Panc1 (cell line): Measurements from ENCODE around the gene SLC2A2. TPM values are rescaled to one million over a fixed set of nuclear protein-coding genes. Genes with fewer than 3 reads are reported as not detected.

Experiments
- ATAC-seq: fragments of 200-7000 bp; cut with Tn5 transposase; 2 replicates; pipeline ENCODE4 v1.9.1; 2020; ENCODE audit warnings: mild to moderate bottlenecking, moderate library complexity
- BruUV-seq: library from RNA; stranded (reverse); fragments of 400-500 nt; replicated peaks from 2 replicates; lab custom pipeline; 2021; lab: Mats Ljungman, UMichigan
- CTCF ChIA-PET: fragments of 300-600 bp; sonication (Branson Sonifier 250); formaldehyde crosslinking; loops from one replicate; lab custom pipeline; 2022; ENCODE audit warnings: antibody characterized with exemption; lab: Charles Lee
- POLR2A ChIA-PET: fragments of 300-600 bp; sonication (Branson Sonifier 250); formaldehyde crosslinking; loops from one replicate; lab custom pipeline; 2022; ENCODE audit warnings: antibody characterized with exemption; lab: Charles Lee
- DNase-seq: peaks from one replicate; pipeline ENCODE4 v3.0.0-alpha.2; 2010; ENCODE audit warnings: low read depth, low spot score
- H3K27ac ChIP-seq: 2 replicates; pipeline ENCODE4 v1.5.1; 2011; ENCODE audit warnings: mild to moderate bottlenecking, low read length, inconsistent platforms
- H3K27me3 ChIP-seq: fragments of 200-500 bp; sonication (Bioruptor generic); 2 replicates; pipeline ENCODE4 v1.6.0; 2014; ENCODE audit warnings: low read length, inconsistent platforms; ENCODE audit not compliant: control insufficient read depth, insufficient read depth
- H3K36me3 ChIP-seq: fragments of 200-500 bp; sonication (Bioruptor generic); 2 replicates; pipeline ENCODE4 v1.5.1; 2014; ENCODE audit warnings: inconsistent platforms, mild to moderate bottlenecking, low read length, moderate library complexity; ENCODE audit not compliant: control insufficient read depth, insufficient read depth
- H3K4me1 ChIP-seq: 2 replicates; pipeline ENCODE4 v1.5.1; 2011; ENCODE audit warnings: inconsistent platforms, mild to moderate bottlenecking, low read length, moderate library complexity; ENCODE audit not compliant: control insufficient read depth, insufficient read depth
- H3K4me3 ChIP-seq, 2 experiments: 2 replicates each; pipeline ENCODE4 v1.5.1; 2011 to 2012; ENCODE audit warnings: low read depth in 2 of 2, low read length in 2 of 2, mild to moderate bottlenecking in 2 of 2, inconsistent platforms in 1 of 2, moderate library complexity in 1 of 2
- H3K9me3 ChIP-seq: fragments of 200-500 bp; sonication (Bioruptor generic); 2 replicates; pipeline ENCODE4 v1.5.1; 2014; ENCODE audit warnings: low read depth, mild to moderate bottlenecking, inconsistent platforms, low read length, moderate library complexity; ENCODE audit not compliant: control insufficient read depth, insufficient read depth
- REST ChIP-seq, 2 experiments: IDR thresholded peaks; 2 replicates each; pipeline ENCODE4 v1.6.1; 2011 to 2012; ENCODE audit warnings: low read depth in 2 of 2, control low read depth in 1 of 2, low read length in 1 of 2, mild to moderate bottlenecking in 1 of 2, moderate library complexity in 1 of 2; ENCODE audit not compliant: insufficient read depth in 1 of 2
- SIN3A ChIP-seq: IDR thresholded peaks from 2 replicates; pipeline ENCODE4 v1.6.1; 2012; ENCODE audit warnings: low read depth, mild to moderate bottlenecking, low read length, moderate library complexity, borderline replicate concordance; ENCODE audit not compliant: insufficient read depth
- TCF7L2 ChIP-seq: IDR thresholded peaks from 2 replicates; pipeline ENCODE4 v1.6.1; 2011; ENCODE audit warnings: mild to moderate bottlenecking, low read depth, low read length, inconsistent platforms
- in situ Hi-C: cut with HindIII; loops from 2 replicates; pipeline ENCODE4 v1.10.0; 2016; ENCODE audit warnings: low sequenced_read_pairs, low pct_unique_long_range_greater_than_20kb
- intact Hi-C: fragments of 100-400 bp; cut with micrococcal nuclease; formaldehyde crosslinking; loops from one replicate; pipeline ENCODE4 v1.10.0; 2022; ENCODE audit not compliant: unreplicated experiment
- total RNA-seq: library from RNA; stranded (reverse); gene quantifications from one replicate; pipeline ENCODE4 v1.2.1, GENCODE V29; 2021; ENCODE audit not compliant: unreplicated experiment
- TF ChIP-seq, protein P1 (sequence below): fragments of 450-650 bp; IDR thresholded peaks from 2 replicates; pipeline ENCODE4 v1.5.1; 2017; ENCODE audit warnings: mild to moderate bottlenecking

Gene SLC2A2
- total RNA-seq, 1 experiment from 2014 or later, result 0.13 TPM

- ChIA-PET CTCF (interaction anchor here (0.6 kb wide), 1 partner anchor 36 kb away, joined by 3 read pairs; no protein-coding TSS in a partner anchor), POLR2A (no interaction called here)
- no peaks in the 10 kb centered on the region for H3K27me3 ChIP-seq
- ATAC-seq (no peak), DNase-seq (no peak)
- H3K36me3 ChIP-seq, result no peaks in the 10 kb centered on the region
- intact Hi-C loops, result no loop called here
- TF ChIP-seq TCF7L2, result no peak
- TF ChIP-seq, protein P1, sequence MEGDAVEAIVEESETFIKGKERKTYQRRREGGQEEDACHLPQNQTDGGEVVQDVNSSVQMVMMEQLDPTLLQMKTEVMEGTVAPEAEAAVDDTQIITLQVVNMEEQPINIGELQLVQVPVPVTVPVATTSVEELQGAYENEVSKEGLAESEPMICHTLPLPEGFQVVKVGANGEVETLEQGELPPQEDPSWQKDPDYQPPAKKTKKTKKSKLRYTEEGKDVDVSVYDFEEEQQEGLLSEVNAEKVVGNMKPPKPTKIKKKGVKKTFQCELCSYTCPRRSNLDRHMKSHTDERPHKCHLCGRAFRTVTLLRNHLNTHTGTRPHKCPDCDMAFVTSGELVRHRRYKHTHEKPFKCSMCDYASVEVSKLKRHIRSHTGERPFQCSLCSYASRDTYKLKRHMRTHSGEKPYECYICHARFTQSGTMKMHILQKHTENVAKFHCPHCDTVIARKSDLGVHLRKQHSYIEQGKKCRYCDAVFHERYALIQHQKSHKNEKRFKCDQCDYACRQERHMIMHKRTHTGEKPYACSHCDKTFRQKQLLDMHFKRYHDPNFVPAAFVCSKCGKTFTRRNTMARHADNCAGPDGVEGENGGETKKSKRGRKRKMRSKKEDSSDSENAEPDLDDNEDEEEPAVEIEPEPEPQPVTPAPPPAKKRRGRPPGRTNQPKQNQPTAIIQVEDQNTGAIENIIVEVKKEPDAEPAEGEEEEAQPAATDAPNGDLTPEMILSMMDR, result no peak
- no peak overlapping the region for H3K27ac ChIP-seq
- no peaks in the 10 kb centered on the region for H3K9me3 ChIP-seq
- H3K4me3 ChIP-seq, result no peak overlapping the region
- in situ Hi-C loops, result no loop called here
- no peaks in the 10 kb centered on the region for H3K4me1 ChIP-seq
- BruUV-seq, result no TSS peak
Measured at GRCh38 chr3:171046760-171047159, 20.2 kb upstream of the SLC2A2 start.

- intact Hi-C loops, result no loop called here
- Histone ChIP-seq H3K4me1 (no peaks in the 10 kb centered on the region), H3K27me3 (no peaks in the 10 kb centered on the region), H3K4me3 (no peak overlapping the region), H3K36me3 (no peaks in the 10 kb centered on the region), H3K9me3 (no peaks in the 10 kb centered on the region), H3K27ac (no peak overlapping the region)
- ChIA-PET CTCF (no interaction called here), POLR2A (no interaction called here)
- BruUV-seq, result no TSS peak
- in situ Hi-C loops, result no loop called here
- no peak for DNase-seq
- TF ChIP-seq, protein P1, result no peak
- TF ChIP-seq REST (IDR thresholded peaks at IDR 0.05; ENCODE audit: insufficient read depth in 1 of 2, low read depth in 2 of 2, low read length in 1 of 2) (no peak), SIN3A (no peak)
- no peak for ATAC-seq
Measured at GRCh38 chr3:171044835-171045793, 18.6 kb upstream of the SLC2A2 start.
